Fibroblast of lung (primary cell): Measurements from ENCODE around the gene GATA5. TPM values are rescaled to one million over a fixed set of nuclear protein-coding genes. Genes with fewer than 3 reads are reported as not detected.

Source experiments
- DNase-seq, 2 donors: peaks; one replicate each; pipeline versions ENCODE4 v3.0.0 to v3.0.0-alpha.2; 2010; ENCODE audit warnings: low read depth in 2 of 2
- H2AFZ ChIP-seq: 2 replicates; pipeline ENCODE4 v1.5.1; 2012; ENCODE audit warnings: low read length, control low read depth, inconsistent platforms
- H3K27ac ChIP-seq: 2 replicates; pipeline ENCODE4 v1.5.1; 2011; ENCODE audit warnings: low read length, control low read depth; ENCODE audit not compliant: insufficient read depth
- H3K27me3 ChIP-seq: 2 replicates; pipeline ENCODE4 v1.5.1; 2011; ENCODE audit warnings: mild to moderate bottlenecking, low read length; ENCODE audit not compliant: control insufficient read depth, insufficient read depth
- H3K36me3 ChIP-seq: 2 replicates; pipeline ENCODE4 v1.5.1; 2011; ENCODE audit warnings: low read length; ENCODE audit not compliant: control insufficient read depth, insufficient read depth
- H3K4me1 ChIP-seq: 2 replicates; pipeline ENCODE4 v1.5.1; 2011; ENCODE audit warnings: low read length; ENCODE audit not compliant: control insufficient read depth, insufficient read depth; ENCODE audit errors: extremely low read depth
- H3K4me2 ChIP-seq: 2 replicates; pipeline ENCODE4 v1.5.1; 2011; ENCODE audit warnings: low read length, control low read depth; ENCODE audit not compliant: insufficient read depth; ENCODE audit errors: extremely low read depth
- H3K4me3 ChIP-seq, 4 experiments: fragments of 200-600 bp in 1 of 4; sonication (generic) in 1 of 4; replicated peaks in 1 of 4; 2 replicates each; pipeline ENCODE4 v1.5.1; 2011 to 2016; ENCODE audit warnings: low read length in 4 of 4, low read depth in 3 of 4, mild to moderate bottlenecking in 3 of 4, control low read depth in 2 of 4, inconsistent platforms in 1 of 4, mixed read lengths in 1 of 4; ENCODE audit not compliant: insufficient read depth in 1 of 4; ENCODE audit errors: control extremely low read depth in 1 of 4
- H3K79me2 ChIP-seq: 2 replicates; pipeline ENCODE4 v1.5.1; 2012; ENCODE audit warnings: mild to moderate bottlenecking, low read length, inconsistent platforms; ENCODE audit not compliant: control insufficient read depth, insufficient read depth
- H3K9ac ChIP-seq: 2 replicates; pipeline ENCODE4 v1.5.1; 2011; ENCODE audit warnings: mild to moderate bottlenecking, low read length, control low read depth; ENCODE audit not compliant: insufficient read depth
- H3K9me3 ChIP-seq: 2 replicates; pipeline ENCODE4 v1.5.1; 2012; ENCODE audit warnings: low read depth, low read length; ENCODE audit not compliant: control insufficient read depth, insufficient read depth
- H4K20me1 ChIP-seq: 2 replicates; pipeline ENCODE4 v1.5.1; 2011; ENCODE audit warnings: low read length; ENCODE audit not compliant: control insufficient read depth, insufficient read depth; ENCODE audit errors: extremely low read depth
- EZH2 ChIP-seq: IDR thresholded peaks from 2 replicates; pipeline ENCODE4 v1.5.1; 2012; ENCODE audit warnings: low read length, control low read depth, mild to moderate bottlenecking; ENCODE audit errors: missing control alignments
- polyA plus RNA-seq, 2 donors: library from polyadenylated mRNA; depleted of rRNA in 1 of 2; stranded (reverse) in 1 of 2; unstranded in 1 of 2; fragments of >200 nt; gene quantifications; 2 replicates each; pipeline ENCODE4 v1.2.1, GENCODE V29; 2011 to 2012; ENCODE audit warnings: missing spikeins in 1 of 2
- total RNA-seq: library from RNA; depleted of rRNA; stranded (reverse); fragments of >200 nt; gene quantifications from 2 replicates; pipeline ENCODE4 v1.2.1, GENCODE V29; 2014
- TF ChIP-seq, protein P1 (sequence below), 2 donors: IDR thresholded peaks in 1 of 2; conservative IDR thresholded peaks in 1 of 2; 1 replicate in 1 of 2; 2 replicates in 1 of 2; pipeline ENCODE4 v1.5.1; 2011 to 2012; ENCODE audit warnings: low read length in 2 of 2, control low read depth in 1 of 2, inconsistent platforms in 1 of 2, low read depth in 1 of 2, mild to moderate bottlenecking in 1 of 2

GATA5 gene
- total and polyA plus RNA-seq, 2 donors (not counting 1 experiment from before 2014, with no cell fraction given) = 0.02 to 0.83 TPM

DNA sequence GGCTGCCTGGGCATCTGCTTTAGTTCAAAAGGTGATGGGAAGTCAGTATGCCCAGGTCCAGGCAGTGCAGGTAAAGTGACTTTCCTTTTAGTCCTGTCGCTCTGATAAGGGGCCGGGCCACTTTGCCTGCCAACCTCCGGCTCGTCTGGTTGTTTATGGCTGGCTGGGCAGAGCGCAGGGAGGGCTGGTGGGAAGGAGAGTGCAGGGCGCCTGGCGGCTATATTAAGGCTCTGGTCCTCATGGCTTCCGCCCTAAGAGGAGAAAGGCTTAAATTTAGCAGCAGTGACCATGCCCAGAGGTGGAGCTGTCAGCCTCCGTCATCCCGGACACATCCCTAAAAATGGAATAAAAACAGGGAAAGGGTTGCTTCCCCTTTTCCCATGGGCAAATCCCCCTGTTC lies 14.6 kb downstream of the GATA5 start:
- Histone ChIP-seq H3K36me3 (no peaks in the 10 kb centered on the region), H3K4me2 (no peak overlapping the region), H3K27ac (no peak overlapping the region), H3K4me3 (no peak overlapping the region), H4K20me1 (no peaks in the 10 kb centered on the region), H3K9me3 (no peaks in the 10 kb centered on the region), H3K27me3 (no peaks in the 10 kb centered on the region), H3K9ac (no peak overlapping the region), H3K79me2 (no peaks in the 10 kb centered on the region), H2AFZ (no peak overlapping the region), H3K4me1 (no peaks in the 10 kb centered on the region)
- no peak for TF ChIP-seq EZH2
- TF ChIP-seq, protein P1, sequence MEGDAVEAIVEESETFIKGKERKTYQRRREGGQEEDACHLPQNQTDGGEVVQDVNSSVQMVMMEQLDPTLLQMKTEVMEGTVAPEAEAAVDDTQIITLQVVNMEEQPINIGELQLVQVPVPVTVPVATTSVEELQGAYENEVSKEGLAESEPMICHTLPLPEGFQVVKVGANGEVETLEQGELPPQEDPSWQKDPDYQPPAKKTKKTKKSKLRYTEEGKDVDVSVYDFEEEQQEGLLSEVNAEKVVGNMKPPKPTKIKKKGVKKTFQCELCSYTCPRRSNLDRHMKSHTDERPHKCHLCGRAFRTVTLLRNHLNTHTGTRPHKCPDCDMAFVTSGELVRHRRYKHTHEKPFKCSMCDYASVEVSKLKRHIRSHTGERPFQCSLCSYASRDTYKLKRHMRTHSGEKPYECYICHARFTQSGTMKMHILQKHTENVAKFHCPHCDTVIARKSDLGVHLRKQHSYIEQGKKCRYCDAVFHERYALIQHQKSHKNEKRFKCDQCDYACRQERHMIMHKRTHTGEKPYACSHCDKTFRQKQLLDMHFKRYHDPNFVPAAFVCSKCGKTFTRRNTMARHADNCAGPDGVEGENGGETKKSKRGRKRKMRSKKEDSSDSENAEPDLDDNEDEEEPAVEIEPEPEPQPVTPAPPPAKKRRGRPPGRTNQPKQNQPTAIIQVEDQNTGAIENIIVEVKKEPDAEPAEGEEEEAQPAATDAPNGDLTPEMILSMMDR (conservative IDR thresholded peaks at IDR 0.05 in 1 of 2, IDR thresholded peaks at IDR 0.05 in 1 of 2; ENCODE audit: low read depth in 1 of 2, low read length in 2 of 2) = no peak
- DNase-seq = no peak

DNA sequence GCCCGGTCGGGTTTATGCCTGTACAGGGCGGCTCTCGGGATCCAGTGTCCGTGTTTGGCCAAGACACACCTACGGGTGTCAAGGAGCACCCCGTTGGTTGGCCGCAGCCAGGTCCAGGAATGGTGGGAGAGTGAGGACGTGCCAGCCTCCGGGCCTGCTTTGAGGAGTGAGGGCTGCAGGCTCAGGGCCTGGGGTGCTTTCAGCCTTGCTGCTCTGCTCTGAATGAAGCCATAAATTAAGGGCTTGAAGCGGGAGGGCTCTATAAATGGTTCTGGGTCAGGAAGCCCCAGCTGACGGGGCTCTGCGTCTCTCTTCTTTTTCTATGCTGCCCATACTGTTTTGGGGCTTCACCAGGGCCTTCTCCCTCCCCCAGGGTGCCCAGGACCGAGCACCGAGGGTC lies 15.1 kb downstream of the GATA5 start:
- H3K4me2 ChIP-seq = no peak overlapping the region
- no peak for DNase-seq
- H3K4me1 ChIP-seq = no peaks in the 10 kb centered on the region
- H3K9me3 ChIP-seq = no peaks in the 10 kb centered on the region
- H3K79me2 ChIP-seq = no peaks in the 10 kb centered on the region
- no peak overlapping the region for H3K27ac ChIP-seq
- H3K27me3 ChIP-seq = no peaks in the 10 kb centered on the region
- no peak overlapping the region for H2AFZ ChIP-seq
- H4K20me1 ChIP-seq = no peaks in the 10 kb centered on the region
- no peaks in the 10 kb centered on the region for H3K36me3 ChIP-seq
- no peak for TF ChIP-seq EZH2
- TF ChIP-seq, protein P1 (conservative IDR thresholded peaks at IDR 0.05 in 1 of 2, IDR thresholded peaks at IDR 0.05 in 1 of 2; ENCODE audit: low read depth in 1 of 2, low read length in 2 of 2) = no peak
- H3K9ac ChIP-seq = no peak overlapping the region
- H3K4me3 ChIP-seq = no peak overlapping the region

DNA sequence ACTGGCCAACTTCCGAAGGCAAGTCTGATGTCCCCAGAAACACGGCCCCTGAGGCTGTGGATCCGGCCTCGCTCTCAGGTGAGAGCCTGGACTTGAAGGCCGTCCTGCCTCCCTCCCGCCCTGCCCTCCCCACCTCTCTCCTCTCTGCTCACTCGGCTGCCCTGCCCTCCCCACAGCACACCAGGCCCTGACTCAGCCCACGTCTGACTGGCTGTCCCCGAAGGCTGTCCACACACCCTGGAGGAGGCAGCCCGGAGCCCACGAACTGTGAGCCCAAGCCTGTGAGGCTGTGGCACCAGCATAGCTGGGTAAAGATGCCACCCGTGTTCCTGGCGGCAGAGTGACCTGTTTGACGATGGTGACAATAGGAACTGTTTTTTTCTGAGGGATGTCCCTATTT lies 16.3 kb downstream of the GATA5 start:
- no peaks in the 10 kb centered on the region for H3K27me3 ChIP-seq

More for the DNA sequence above, 16.3 kb downstream of the GATA5 start:
- H3K9me3 ChIP-seq = no peaks in the 10 kb centered on the region
- no peaks in the 10 kb centered on the region for H3K79me2 ChIP-seq
- H2AFZ ChIP-seq = no peak overlapping the region
- H3K4me2 ChIP-seq = no peak overlapping the region
- no peaks in the 10 kb centered on the region for H3K36me3 ChIP-seq
- TF ChIP-seq, protein P1 (conservative IDR thresholded peaks at IDR 0.05 in 1 of 2, IDR thresholded peaks at IDR 0.05 in 1 of 2; ENCODE audit: low read depth in 1 of 2, low read length in 2 of 2) = no peak
- no peak for TF ChIP-seq EZH2
- H3K4me3 ChIP-seq = no peak overlapping the region
- no peak overlapping the region for H3K9ac ChIP-seq
- H3K27ac ChIP-seq = no peak overlapping the region
- no peaks in the 10 kb centered on the region for H3K4me1 ChIP-seq
- DNase-seq = no peak
- no peaks in the 10 kb centered on the region for H4K20me1 ChIP-seq
